Astrocyte (in vitro differentiated cells and primary cell): ENCODE measurements around the gene CTIF. TPM values are rescaled to one million over a fixed set of nuclear protein-coding genes. Genes with fewer than 3 reads are reported as not detected.

Experiments
- DNase-seq: peaks from one replicate; pipeline ENCODE4 v3.0.0-alpha.2; 2010; ENCODE audit warnings: low read depth
- FAIRE-seq: peaks from 2 replicates; lab custom pipeline; 2011; peaks lifted over from hg19 to GRCh38; lab: Jason Lieb, UNC
- H2AFZ ChIP-seq: 2 replicates; pipeline ENCODE4 v1.6.0; 2012; ENCODE audit warnings: low read depth, low read length, inconsistent platforms
- H3K27ac ChIP-seq: 2 replicates; pipeline ENCODE4 v1.5.1; 2011; ENCODE audit warnings: low read depth, low read length, inconsistent platforms
- H3K27me3 ChIP-seq: 2 replicates; pipeline ENCODE4 v1.6.0; 2011; ENCODE audit warnings: low read length, inconsistent platforms; ENCODE audit not compliant: insufficient read depth
- H3K36me3 ChIP-seq: 2 replicates; pipeline ENCODE4 v1.5.1; 2011; ENCODE audit warnings: low read length, inconsistent platforms; ENCODE audit not compliant: insufficient read depth
- H3K4me1 ChIP-seq: 2 replicates; pipeline ENCODE4 v1.5.1; 2011; ENCODE audit warnings: low read length, inconsistent platforms; ENCODE audit not compliant: insufficient read depth
- H3K4me2 ChIP-seq: 2 replicates; pipeline ENCODE4 v1.6.0; 2012; ENCODE audit warnings: low read length, inconsistent platforms
- H3K4me3 ChIP-seq: 2 replicates; pipeline ENCODE4 v1.5.1; 2011; ENCODE audit warnings: low read depth, mild to moderate bottlenecking, low read length, inconsistent platforms; ENCODE audit not compliant: insufficient read depth
- H3K79me2 ChIP-seq: 2 replicates; pipeline ENCODE4 v1.6.0; 2012; ENCODE audit warnings: mild to moderate bottlenecking, low read length, inconsistent platforms; ENCODE audit not compliant: insufficient read depth
- H3K9ac ChIP-seq: 2 replicates; pipeline ENCODE4 v1.6.0; 2012; ENCODE audit warnings: mild to moderate bottlenecking, low read length, inconsistent platforms
- H3K9me3 ChIP-seq: 2 replicates; pipeline ENCODE4 v1.5.1; 2012; ENCODE audit warnings: low read depth, mild to moderate bottlenecking, low read length, inconsistent platforms; ENCODE audit not compliant: insufficient read depth
- H4K20me1 ChIP-seq: 2 replicates; pipeline ENCODE4 v1.6.0; 2012; ENCODE audit warnings: low read length, inconsistent platforms; ENCODE audit not compliant: insufficient read depth
- H3K27ac Mint-ChIP-seq: one replicate; pipeline ENCODE4 v1.8.0; 2021; ENCODE audit warnings: mild to moderate bottlenecking, mixed read lengths; ENCODE audit not compliant: unreplicated experiment
- H3K27me3 Mint-ChIP-seq: one replicate; pipeline ENCODE4 v1.8.0; 2021; ENCODE audit warnings: low read depth, mixed read lengths; ENCODE audit not compliant: unreplicated experiment
- H3K36me3 Mint-ChIP-seq: one replicate; pipeline ENCODE4 v1.8.0; 2021; ENCODE audit warnings: low read depth, mixed read lengths; ENCODE audit not compliant: unreplicated experiment
- H3K4me1 Mint-ChIP-seq: one replicate; pipeline ENCODE4 v1.8.0; 2021; ENCODE audit warnings: low read depth, mixed read lengths; ENCODE audit not compliant: unreplicated experiment
- H3K4me3 Mint-ChIP-seq: one replicate; pipeline ENCODE4 v1.8.0; 2021; ENCODE audit warnings: mild to moderate bottlenecking, moderate library complexity, mixed read lengths; ENCODE audit not compliant: unreplicated experiment
- H3K9me3 Mint-ChIP-seq: one replicate; pipeline ENCODE4 v1.8.0; 2021; ENCODE audit warnings: mild to moderate bottlenecking, mixed read lengths; ENCODE audit not compliant: unreplicated experiment
- EZH2 ChIP-seq: IDR thresholded peaks from 2 replicates; pipeline ENCODE4 v1.6.1; 2012; ENCODE audit warnings: mild to moderate bottlenecking, low read length, inconsistent platforms; ENCODE audit not compliant: insufficient read depth
- total RNA-seq: library from RNA; stranded (reverse); gene quantifications from 2 replicates; pipeline ENCODE4 v1.2.1, GENCODE V29; 2021
- TF ChIP-seq, protein P1 (sequence below): IDR thresholded peaks from 2 replicates; pipeline ENCODE4 v1.5.1; 2011; ENCODE audit warnings: low read depth, mild to moderate bottlenecking, inconsistent platforms, low read length, moderate library complexity; ENCODE audit not compliant: insufficient read depth

CTIF gene
- total RNA-seq, 1 donor from 2014 or later: 101 TPM

DNA sequence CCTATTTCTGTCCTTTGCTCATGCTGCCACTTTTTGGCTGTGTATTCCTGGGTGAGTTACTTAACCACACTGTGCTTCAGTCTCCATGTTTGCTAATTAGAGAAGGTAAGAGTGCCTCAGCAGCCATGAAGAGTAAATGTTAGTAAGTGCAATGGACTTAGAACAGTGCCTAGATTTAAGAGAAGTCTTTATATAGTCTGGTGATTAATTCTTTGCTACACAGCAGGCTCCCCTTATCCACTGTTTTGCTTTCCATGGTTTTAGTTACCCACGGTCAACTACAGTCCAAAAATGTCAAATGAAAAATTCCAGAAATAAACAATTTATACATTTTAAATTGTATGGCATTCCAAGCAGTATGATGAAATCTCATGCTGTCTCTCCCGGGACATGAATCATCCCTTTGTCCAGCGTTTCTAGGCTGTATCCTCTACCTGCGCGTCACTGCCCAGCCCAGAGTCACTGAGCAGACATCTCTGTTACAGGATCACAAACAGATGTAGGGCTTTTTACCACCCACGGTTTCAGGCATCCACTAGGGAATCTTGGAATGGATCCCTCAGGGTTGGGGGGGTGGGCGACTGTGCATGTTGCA, 91.0 kb downstream of the CTIF start:
- Mint-ChIP-seq H3K9me3 (peaks cover 3% of the 10 kb centered on the region), H3K4me1 (peaks cover 46% of the 10 kb centered on the region), H3K36me3 (peaks cover 20% of the 10 kb centered on the region), H3K27ac (peak overlapping the region; percentile 97), H3K27me3 (no peaks in the 10 kb centered on the region), H3K4me3 (peak overlapping the region; percentile 65)
- Histone ChIP-seq H3K27ac (peak overlapping the region; percentile 91), H3K79me2 (peaks cover 27% of the 10 kb centered on the region), H2AFZ (no peak overlapping the region), H4K20me1 (no peaks in the 10 kb centered on the region), H3K4me3 (no peak overlapping the region), H3K9ac (peak overlapping the region; percentile 59), H3K9me3 (no peaks in the 10 kb centered on the region), H3K27me3 (no peaks in the 10 kb centered on the region), H3K4me2 (peak overlapping the region; percentile 51), H3K36me3 (peaks cover 6% of the 10 kb centered on the region), H3K4me1 (peaks cover 28% of the 10 kb centered on the region)
- DNase-seq (peak; percentile 99), FAIRE-seq (peak; percentile 96)
- TF ChIP-seq EZH2: no peak
- TF ChIP-seq, protein P1, sequence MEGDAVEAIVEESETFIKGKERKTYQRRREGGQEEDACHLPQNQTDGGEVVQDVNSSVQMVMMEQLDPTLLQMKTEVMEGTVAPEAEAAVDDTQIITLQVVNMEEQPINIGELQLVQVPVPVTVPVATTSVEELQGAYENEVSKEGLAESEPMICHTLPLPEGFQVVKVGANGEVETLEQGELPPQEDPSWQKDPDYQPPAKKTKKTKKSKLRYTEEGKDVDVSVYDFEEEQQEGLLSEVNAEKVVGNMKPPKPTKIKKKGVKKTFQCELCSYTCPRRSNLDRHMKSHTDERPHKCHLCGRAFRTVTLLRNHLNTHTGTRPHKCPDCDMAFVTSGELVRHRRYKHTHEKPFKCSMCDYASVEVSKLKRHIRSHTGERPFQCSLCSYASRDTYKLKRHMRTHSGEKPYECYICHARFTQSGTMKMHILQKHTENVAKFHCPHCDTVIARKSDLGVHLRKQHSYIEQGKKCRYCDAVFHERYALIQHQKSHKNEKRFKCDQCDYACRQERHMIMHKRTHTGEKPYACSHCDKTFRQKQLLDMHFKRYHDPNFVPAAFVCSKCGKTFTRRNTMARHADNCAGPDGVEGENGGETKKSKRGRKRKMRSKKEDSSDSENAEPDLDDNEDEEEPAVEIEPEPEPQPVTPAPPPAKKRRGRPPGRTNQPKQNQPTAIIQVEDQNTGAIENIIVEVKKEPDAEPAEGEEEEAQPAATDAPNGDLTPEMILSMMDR: no peak

DNA sequence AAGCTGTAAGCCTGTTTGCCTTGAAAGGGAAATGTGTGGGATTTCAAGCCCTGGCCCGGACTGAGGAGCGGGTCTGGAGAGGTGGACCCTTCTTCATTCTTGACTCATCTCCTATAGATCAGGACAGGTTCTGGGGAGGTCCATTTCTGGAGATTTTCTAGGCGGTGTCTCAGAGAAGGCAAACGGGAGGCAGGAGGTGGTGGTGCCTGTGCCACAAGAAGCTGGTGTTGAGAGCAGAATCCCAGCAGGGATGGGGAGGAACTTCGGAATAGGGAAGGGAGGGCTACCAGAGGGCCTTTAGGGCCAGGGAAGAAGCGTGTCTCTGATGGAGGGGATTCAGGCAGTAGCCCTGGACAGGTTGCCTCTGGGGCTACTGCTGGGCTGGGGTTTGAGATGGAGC, 93.0 kb downstream of the CTIF start:
- Histone ChIP-seq H3K9ac (no peak overlapping the region), H3K4me2 (no peak overlapping the region), H2AFZ (no peak overlapping the region), H3K27ac (no peak overlapping the region), H3K4me3 (no peak overlapping the region), H3K9me3 (no peaks in the 10 kb centered on the region), H3K79me2 (peaks cover 32% of the 10 kb centered on the region), H3K36me3 (peaks cover 6% of the 10 kb centered on the region), H4K20me1 (peaks cover 11% of the 10 kb centered on the region), H3K4me1 (peaks cover 28% of the 10 kb centered on the region), H3K27me3 (no peaks in the 10 kb centered on the region)
- Mint-ChIP-seq H3K4me1 (peaks cover 39% of the 10 kb centered on the region), H3K27me3 (no peaks in the 10 kb centered on the region), H3K27ac (peak overlapping the region; percentile 87), H3K9me3 (peaks cover 3% of the 10 kb centered on the region), H3K4me3 (no peak overlapping the region), H3K36me3 (peaks cover 24% of the 10 kb centered on the region)
- FAIRE-seq: no peak
- no peak for DNase-seq
- TF ChIP-seq, protein P1: no peak
- TF ChIP-seq EZH2: no peak

DNA sequence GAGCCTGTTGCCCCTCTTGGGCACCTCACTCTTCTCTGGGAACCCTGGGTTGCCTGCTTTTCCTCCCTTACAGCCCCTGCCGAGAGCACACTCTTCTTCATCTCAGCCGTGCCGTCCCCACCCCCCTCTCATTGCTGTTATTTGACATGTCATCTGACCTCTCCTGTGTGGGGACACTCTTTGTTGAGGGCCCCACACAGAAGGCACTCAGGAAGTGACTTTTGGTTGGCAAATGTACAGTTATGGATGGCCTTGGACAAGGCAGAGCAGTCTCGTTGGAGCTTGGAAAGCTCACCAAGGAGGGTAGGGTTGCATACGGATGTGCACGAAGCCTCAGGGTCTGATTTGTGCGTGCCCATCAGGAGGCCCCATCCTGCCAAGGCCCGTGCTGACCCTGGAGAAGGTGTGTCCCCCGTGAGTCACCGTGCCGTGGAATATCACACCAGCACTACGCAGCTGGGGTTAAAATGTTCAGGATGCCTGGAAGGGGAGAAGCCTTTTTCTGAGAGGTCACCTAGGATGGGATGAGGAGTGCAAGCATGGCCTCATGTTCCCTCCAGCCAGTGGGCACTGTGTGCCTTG, 93.9 kb downstream of the CTIF start:
- H3K4me3 ChIP-seq: no peak overlapping the region
- FAIRE-seq (no peak), DNase-seq (no peak)
- H4K20me1 ChIP-seq: peaks cover 12% of the 10 kb centered on the region
- H3K27me3 ChIP-seq: no peaks in the 10 kb centered on the region
- no peak overlapping the region for H2AFZ ChIP-seq
- H3K9ac ChIP-seq: no peak overlapping the region
- peaks cover 24% of the 10 kb centered on the region for H3K4me1 ChIP-seq
- H3K36me3 Mint-ChIP-seq: peaks cover 20% of the 10 kb centered on the region
- H3K4me1 Mint-ChIP-seq: peaks cover 35% of the 10 kb centered on the region
- no peak overlapping the region for H3K4me2 ChIP-seq
- no peak overlapping the region for H3K27ac ChIP-seq
- peak overlapping the region; percentile 58 for H3K27ac Mint-ChIP-seq
- peaks cover 36% of the 10 kb centered on the region for H3K79me2 ChIP-seq
- H3K9me3 Mint-ChIP-seq: peaks cover 3% of the 10 kb centered on the region
- TF ChIP-seq EZH2: no peak
- TF ChIP-seq, protein P1: no peak
- no peaks in the 10 kb centered on the region for H3K9me3 ChIP-seq
- H3K27me3 Mint-ChIP-seq: no peaks in the 10 kb centered on the region
- H3K4me3 Mint-ChIP-seq: no peak overlapping the region
- H3K36me3 ChIP-seq: peaks cover 6% of the 10 kb centered on the region
